C4-2B (cell line): ENCODE results near the gene VAMP4.

Experiments
- H3K27ac ChIP-seq: fragments of 450-650 bp; 2 replicates; pipeline ENCODE4 v1.5.1; 2017
- ZFX ChIP-seq: fragments of 450-650 bp; IDR thresholded peaks from 2 replicates; pipeline ENCODE4 v1.6.1; 2017
- TF ChIP-seq, protein P1 (sequence below): fragments of 450-650 bp; conservative IDR thresholded peaks from 2 replicates; pipeline ENCODE4 v1.5.1; 2017; ENCODE audit warnings: mild to moderate bottlenecking

The VAMP4 gene

DNA sequence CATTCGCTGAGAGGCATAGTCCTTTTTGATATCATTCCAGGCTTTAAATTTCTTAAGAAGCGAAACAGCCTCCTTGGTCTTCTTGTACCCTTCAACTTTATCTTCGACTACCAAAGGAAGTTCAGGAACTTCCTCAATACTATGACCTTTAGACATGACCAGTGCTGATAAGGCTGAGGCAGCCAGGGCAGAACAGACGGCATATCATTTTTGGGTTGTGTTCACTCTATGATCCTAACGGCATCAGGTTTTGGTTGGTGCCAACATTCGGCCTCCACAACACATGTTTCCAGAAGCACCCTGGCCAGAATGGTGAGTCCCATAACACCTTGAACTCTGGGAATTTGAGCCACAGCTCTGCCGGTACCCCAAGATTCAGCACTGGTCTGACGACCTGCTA is 58.0 kb downstream of the VAMP4 start:
- H3K27ac ChIP-seq, result no peak overlapping the region
- TF ChIP-seq, protein P1, sequence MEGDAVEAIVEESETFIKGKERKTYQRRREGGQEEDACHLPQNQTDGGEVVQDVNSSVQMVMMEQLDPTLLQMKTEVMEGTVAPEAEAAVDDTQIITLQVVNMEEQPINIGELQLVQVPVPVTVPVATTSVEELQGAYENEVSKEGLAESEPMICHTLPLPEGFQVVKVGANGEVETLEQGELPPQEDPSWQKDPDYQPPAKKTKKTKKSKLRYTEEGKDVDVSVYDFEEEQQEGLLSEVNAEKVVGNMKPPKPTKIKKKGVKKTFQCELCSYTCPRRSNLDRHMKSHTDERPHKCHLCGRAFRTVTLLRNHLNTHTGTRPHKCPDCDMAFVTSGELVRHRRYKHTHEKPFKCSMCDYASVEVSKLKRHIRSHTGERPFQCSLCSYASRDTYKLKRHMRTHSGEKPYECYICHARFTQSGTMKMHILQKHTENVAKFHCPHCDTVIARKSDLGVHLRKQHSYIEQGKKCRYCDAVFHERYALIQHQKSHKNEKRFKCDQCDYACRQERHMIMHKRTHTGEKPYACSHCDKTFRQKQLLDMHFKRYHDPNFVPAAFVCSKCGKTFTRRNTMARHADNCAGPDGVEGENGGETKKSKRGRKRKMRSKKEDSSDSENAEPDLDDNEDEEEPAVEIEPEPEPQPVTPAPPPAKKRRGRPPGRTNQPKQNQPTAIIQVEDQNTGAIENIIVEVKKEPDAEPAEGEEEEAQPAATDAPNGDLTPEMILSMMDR, result no peak
- no peak for TF ChIP-seq ZFX

GRCh38 chr1:171680339-171680738 is 61.5 kb downstream of the VAMP4 start:
- no peak for TF ChIP-seq ZFX
- no peak overlapping the region for H3K27ac ChIP-seq

GRCh38 chr1:171676823-171677222 is 65.0 kb downstream of the VAMP4 start:
- no peak overlapping the region for H3K27ac ChIP-seq
- TF ChIP-seq, protein P1, result no peak
- no peak for TF ChIP-seq ZFX

- TF ChIP-seq, protein P1, result no peak
- no peak for TF ChIP-seq ZFX
- H3K27ac ChIP-seq, result no peak overlapping the region
These were observed 67.1 kb downstream of the VAMP4 start for GRCh38 chr1:171674431-171675405.

GRCh38 chr1:171670739-171671138 is 71.1 kb downstream of the VAMP4 start:
- H3K27ac ChIP-seq, result no peak overlapping the region
- TF ChIP-seq ZFX, result no peak
- TF ChIP-seq, protein P1, result no peak

DNA sequence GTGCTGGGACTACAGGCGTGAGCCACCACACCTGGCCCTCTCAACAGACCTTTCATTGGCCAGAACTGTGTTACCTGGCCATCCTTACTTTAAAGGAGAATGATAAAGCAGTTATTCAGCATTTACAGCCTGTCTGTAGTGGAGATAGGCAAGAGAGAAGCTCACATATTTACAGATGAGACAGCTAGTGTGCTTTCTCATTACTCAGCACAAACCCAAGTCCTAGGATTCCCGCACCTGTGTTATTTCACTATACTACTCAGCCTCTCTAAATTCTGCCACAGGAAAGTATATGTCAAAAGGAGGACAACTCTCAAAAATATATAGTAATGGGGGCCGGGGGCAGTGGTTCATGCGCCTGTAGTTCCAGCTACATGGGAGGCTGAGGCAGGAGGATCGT is 73.5 kb downstream of the VAMP4 start:
- no peak overlapping the region for H3K27ac ChIP-seq
- TF ChIP-seq, protein P1, result no peak
- no peak for TF ChIP-seq ZFX

- TF ChIP-seq ZFX, result no peak
- TF ChIP-seq, protein P1, result no peak
These were observed 75.6 kb downstream of the VAMP4 start for GRCh38 chr1:171666114-171666769.

More at GRCh38 chr1:171666114-171666769, 75.6 kb downstream of the VAMP4 start:
- H3K27ac ChIP-seq, result no peak overlapping the region
